Esophagus muscularis mucosa (tissue), 4 donors: ENCODE results near the gene KLF17.

Experiments used
- CTCF ChIP-seq, 3 experiments: fragments of 200-600 bp in 2 of 3; fragments of 450-650 bp in 1 of 3; sonication (generic) in 2 of 3; IDR thresholded peaks; one replicate each; pipeline ENCODE4 v1.5.1; 2017 to 2019; ENCODE audit warnings: antibody characterized with exemption in 3 of 3, mild to moderate bottlenecking in 2 of 3, moderate library complexity in 1 of 3
- EP300 ChIP-seq: sonication (generic); formaldehyde crosslinking; IDR thresholded peaks from one replicate; pipeline ENCODE4 v1.6.1; 2017; ENCODE audit warnings: antibody characterized with exemption
- POLR2A ChIP-seq: fragments of 450-650 bp; IDR thresholded peaks from one replicate; pipeline ENCODE4 v1.6.1; 2017; ENCODE audit warnings: antibody characterized with exemption, moderate library complexity, mild to moderate bottlenecking, low read depth
- POLR2AphosphoS5 ChIP-seq, 2 donors: sonication (generic); formaldehyde crosslinking; IDR thresholded peaks; one replicate each; pipeline ENCODE4 v1.6.1; 2017; ENCODE audit warnings: antibody characterized with exemption in 2 of 2

- TF ChIP-seq CTCF (IDR thresholded peaks at IDR 0.05) (no peak), POLR2A (no peak), EP300 (no peak), POLR2AphosphoS5 (IDR thresholded peaks at IDR 0.05) (no peak)
Observed at GRCh38 chr1:44170281-44170823, 51.7 kb downstream of the KLF17 start.
